K562 (cell line): Measurements from ENCODE around the gene CDH5. TPM values are rescaled to one million over a fixed set of nuclear protein-coding genes. Genes with fewer than 3 reads are reported as not detected.

Experiments
- ATAC-seq: fragments of 200-7000 bp; cut with Tn5 transposase; 3 replicates; pipeline ENCODE4 v1.9.1; 2020; ENCODE audit warnings: moderate library complexity
- BruUV-seq: library from RNA; stranded (reverse); fragments of 400-500 nt; replicated peaks from 2 replicates; lab custom pipeline; 2021; lab: Mats Ljungman, UMichigan
- CTCF ChIA-PET: fragments of 300-600 bp; formaldehyde crosslinking; extraction: SDS; loops from one replicate; lab custom pipeline; 2021; ENCODE audit warnings: low intra/inter-chr PET ratio; lab: Yijun Ruan, JAX
- POLR2A ChIA-PET: fragments of 300-600, 350-650 bp; sonication (Branson Sonifier 250); formaldehyde crosslinking; extraction: SDS; loops from one replicate; lab custom pipeline; 2021; ENCODE audit warnings: antibody characterized with exemption, inconsistent platforms; lab: Yijun Ruan, JAX
- DNase-seq, 4 experiments: peaks; one replicate each; pipeline versions ENCODE4 v3.0.0 to v3.0.0-alpha.2; 2011 to 2018; ENCODE audit warnings: low spot score in 3 of 4, mixed read lengths in 3 of 4; ENCODE audit errors: extremely low read depth in 1 of 4
- FAIRE-seq: peaks from 2 replicates; lab custom pipeline; 2011; peaks lifted over from hg19 to GRCh38; lab: Jason Lieb, UNC
- H2AFZ ChIP-seq: 2 replicates; pipeline ENCODE4 v1.6.0; 2011; ENCODE audit warnings: low read depth, low read length, control low read depth, inconsistent platforms
- H3K27ac ChIP-seq: fragments of 200-600 bp; 3 replicates; pipeline ENCODE4 v1.8.0; 2011; ENCODE audit warnings: low read depth, mild to moderate bottlenecking, control low read depth, inconsistent platforms, low read length, moderate library complexity, mixed read lengths; ENCODE audit errors: extremely low read depth
- H3K27me3 ChIP-seq, 2 experiments: fragments of 300-600 bp in 1 of 2; 2 replicates in 1 of 2; 3 replicates in 1 of 2; pipeline versions ENCODE4 v1.6.0 to v1.8.0; 2011; ENCODE audit warnings: inconsistent platforms in 2 of 2, low read length in 2 of 2, mild to moderate bottlenecking in 1 of 2, mixed read lengths in 1 of 2, moderate library complexity in 1 of 2; ENCODE audit not compliant: control insufficient read depth in 2 of 2, insufficient read depth in 2 of 2
- H3K36me3 ChIP-seq: fragments of 300-600 bp; 3 replicates; pipeline ENCODE4 v1.8.0; 2011; ENCODE audit warnings: mild to moderate bottlenecking, low read length, inconsistent platforms; ENCODE audit not compliant: control insufficient read depth, insufficient read depth
- H3K4me1 ChIP-seq, 2 experiments: fragments of 200-600 bp in 1 of 2; replicated peaks in 1 of 2; 2 replicates in 1 of 2; 3 replicates in 1 of 2; pipeline versions ENCODE4 v1.5.1 to v1.8.0; 2011; ENCODE audit warnings: inconsistent platforms in 2 of 2, low read length in 2 of 2, mild to moderate bottlenecking in 1 of 2, mixed read lengths in 1 of 2, moderate library complexity in 1 of 2; ENCODE audit not compliant: control insufficient read depth in 2 of 2, insufficient read depth in 2 of 2
- H3K4me2 ChIP-seq: 2 replicates; pipeline ENCODE4 v1.6.1; 2011; ENCODE audit warnings: low read length, control low read depth, inconsistent platforms, mixed read lengths; ENCODE audit not compliant: insufficient read depth
- H3K4me3 ChIP-seq: fragments of 200-600 bp; sonication (generic), shearing (Covaris generic); 2 replicates; pipeline ENCODE4 v1.5.1; 2016; ENCODE audit warnings: control low read depth, inconsistent platforms
- H3K79me2 ChIP-seq: fragments of 200-600 bp; 3 replicates; pipeline ENCODE4 v1.8.0; 2011; ENCODE audit warnings: low read length, inconsistent platforms; ENCODE audit not compliant: control insufficient read depth, insufficient read depth
- H3K9ac ChIP-seq, 2 experiments: 2 replicates each; pipeline versions ENCODE4 v1.6.0 to v1.6.1; 2011; ENCODE audit warnings: low read depth in 2 of 2, low read length in 2 of 2, control low read depth in 1 of 2, inconsistent platforms in 1 of 2, mild to moderate bottlenecking in 1 of 2, mixed read lengths in 1 of 2; ENCODE audit not compliant: insufficient read depth in 1 of 2
- H3K9me1 ChIP-seq: one replicate; pipeline ENCODE4 v1.6.0; 2011; ENCODE audit warnings: inconsistent platforms, mild to moderate bottlenecking, low read length, moderate library complexity; ENCODE audit not compliant: control insufficient read depth, insufficient read depth
- H3K9me3 ChIP-seq: replicated peaks from 2 replicates; pipeline ENCODE4 v1.5.1; 2011; ENCODE audit warnings: low read depth, low read length, inconsistent platforms; ENCODE audit not compliant: control insufficient read depth, insufficient read depth
- H4K20me1 ChIP-seq: replicated peaks from 2 replicates; pipeline ENCODE4 v1.6.1; 2011; ENCODE audit warnings: low read length, inconsistent platforms, mixed read lengths; ENCODE audit not compliant: control insufficient read depth, insufficient read depth
- CREB3L1 ChIP-seq: fragments of 450-650 bp; IDR thresholded peaks from 2 replicates; pipeline ENCODE4 v1.6.1; 2014; ENCODE audit warnings: low read depth, mild to moderate bottlenecking, moderate library complexity, borderline replicate concordance
- GABPA ChIP-seq: fragments of 200-800 bp; sonication (Bioruptor generic); conservative IDR thresholded peaks from 2 replicates; pipeline ENCODE4 v1.6.1; 2016; ENCODE audit warnings: low read depth, missing genetic modification characterization, missing compliant biosample characterization
- HIVEP1 ChIP-seq: fragments of 250-450 bp; sonication (Bioruptor Pico); IDR thresholded peaks from 2 replicates; pipeline ENCODE4 v1.4.0; 2020; ENCODE audit warnings: mild to moderate bottlenecking
- HLTF ChIP-seq: fragments of 450-650 bp; IDR thresholded peaks from 2 replicates; pipeline ENCODE4 v1.6.1; 2016
- KAT8 ChIP-seq: fragments of 450-650 bp; IDR thresholded peaks from 2 replicates; pipeline ENCODE4 v1.6.1; 2016; ENCODE audit warnings: low read depth, mild to moderate bottlenecking
- KDM5B ChIP-seq: fragments of 200-600 bp; sonication (generic); IDR thresholded peaks from 2 replicates; pipeline ENCODE4 v1.6.1; 2012; ENCODE audit warnings: low read depth, mild to moderate bottlenecking, moderate library complexity, low read length, control low read depth, inconsistent platforms; ENCODE audit not compliant: insufficient replicate concordance
- MBD1 ChIP-seq: fragments of 250-450 bp; sonication (Bioruptor Pico); IDR thresholded peaks from 2 replicates; pipeline ENCODE4 v1.8.0; 2022; ENCODE audit warnings: inconsistent platforms
- MNT ChIP-seq, 2 experiments: fragments of 450-650 bp; conservative IDR thresholded peaks; 2 replicates each; pipeline ENCODE4 v1.6.1; 2017; ENCODE audit warnings: mild to moderate bottlenecking in 2 of 2, moderate library complexity in 2 of 2
- NR1H2 ChIP-seq: sonication (generic); formaldehyde crosslinking; IDR thresholded peaks from 2 replicates; pipeline ENCODE4 v1.4.0; 2020; ENCODE audit warnings: mild to moderate bottlenecking, missing genetic modification reagents
- NR4A1 ChIP-seq, 2 experiments: fragments of 250-450 bp in 1 of 2; fragments of 450-650 bp in 1 of 2; sonication (Bioruptor Pico) in 1 of 2; IDR thresholded peaks; 2 replicates each; pipeline versions ENCODE4 v1.4.0 to v1.6.1; 2016 to 2020; ENCODE audit warnings: mild to moderate bottlenecking in 2 of 2, missing compliant biosample characterization in 1 of 2, missing genetic modification characterization in 1 of 2, moderate library complexity in 1 of 2
- PHF21A ChIP-seq: fragments of 450-650 bp; IDR thresholded peaks from 2 replicates; pipeline ENCODE4 v1.6.1; 2017; ENCODE audit warnings: low read depth, borderline replicate concordance
- POLR2G ChIP-seq: fragments of 200-400 bp; formaldehyde crosslinking; IDR thresholded peaks from 2 replicates; pipeline ENCODE4 v1.6.1; 2017; ENCODE audit warnings: low read depth, mild to moderate bottlenecking, antibody characterized with exemption, low read length, moderate library complexity
- USF2 ChIP-seq: sonication (generic); formaldehyde crosslinking; IDR thresholded peaks from 2 replicates; pipeline ENCODE4 v1.5.0; 2020; ENCODE audit warnings: missing genetic modification reagents
- ZBTB5 ChIP-seq: fragments of 450-650 bp; IDR thresholded peaks from 2 replicates; pipeline ENCODE4 v1.6.1; 2017; ENCODE audit warnings: antibody characterized with exemption
- ZFP1 ChIP-seq: fragments of 450-650 bp; formaldehyde crosslinking; IDR thresholded peaks from 2 replicates; pipeline ENCODE4 v1.4.0; 2020; ENCODE audit warnings: mild to moderate bottlenecking, mixed read lengths
- WGBS: fragments of 100-300 bp; shearing (Covaris generic); methylation state at CpG from one replicate; pipeline ENCODE4 v1.1.6; 2016; ENCODE audit warnings: low coverage, mixed read lengths; ENCODE audit not compliant: insufficient coverage; ENCODE audit errors: missing lambda C conversion rate; 5-methylcytosine and 5-hydroxymethylcytosine counted together
- in situ Hi-C: fragments of 300-500 bp; cut with MboI; formaldehyde crosslinking; loops from 4 replicates; pipeline ENCODE4 v1.15.0; 2018; ENCODE audit warnings: inconsistent platforms, mixed read lengths
- intact Hi-C: fragments of 100-400 bp; cut with micrococcal nuclease; formaldehyde crosslinking; loops from 2 replicates; pipeline ENCODE4 v1.14.2; 2022
- polyA plus RNA-seq, 8 experiments: library from polyadenylated mRNA; depleted of rRNA in 4 of 8; stranded (reverse) in 5 of 8; unstranded in 3 of 8; fragments of >200 nt; fragmentation: Nextera tagmentation in 2 of 8; fragmentation: Illumina TruSeq in 1 of 8; extraction: Ambion mirVana in 2 of 8; extraction: Trizol in 1 of 8; gene quantifications; 2 replicates each; pipeline versions ENCODE4 v1.2.1 to v1.2.3, GENCODE V29; 2011 to 2014; ENCODE audit warnings: inconsistent platforms in 1 of 8, missing spikeins in 1 of 8
- total RNA-seq, 7 experiments: library from RNA; depleted of rRNA in 6 of 7; stranded (reverse); fragments of >200 nt in 6 of 7; fragmentation: Illumina TruSeq in 2 of 7; extraction: Trizol in 2 of 7; gene quantifications; 2 replicates each; pipeline versions ENCODE4 v1.2.1 to v1.2.3, GENCODE V29; 2011 to 2021; ENCODE audit warnings: low replicate concordance in 1 of 7

Gene CDH5
- total and polyA plus RNA-seq, 9 of the 15 experiments (the other 6 are each of a cell fraction or from before 2014, with no cell fraction given) = not detected

- intact Hi-C loops = loop anchor here (10.0 kb wide), 1 partner anchor 323 kb away; no protein-coding TSS in a partner anchor
- DNase-seq = no peak
- ChIA-PET POLR2A (no interaction called here), CTCF (no interaction called here)
- Histone ChIP-seq H3K27ac (no peak overlapping the region), H3K4me3 (no peak overlapping the region), H2AFZ (no peak overlapping the region), H3K79me2 (no peaks in the 10 kb centered on the region), H3K36me3 (no peaks in the 10 kb centered on the region), H3K9ac (no peak overlapping the region), H3K4me2 (no peak overlapping the region), H3K9me3 (no peaks in the 10 kb centered on the region), H4K20me1 (0 out of 2 replicates have a peak, but pooled peaks cover 4% of the 10 kb centered on the region), H3K9me1 (no peaks in the 10 kb centered on the region), H3K4me1 (peaks cover 0 to 10% of the 10 kb centered on the region in 2 experiments; a peak in 2 of 5 replicates)
- ATAC-seq = no peak
- no peak for FAIRE-seq
- no TSS peak for BruUV-seq
- in situ Hi-C loops = loop anchor here (10.0 kb wide), 1 partner anchor 463 kb away; no protein-coding TSS in a partner anchor
- TF ChIP-seq MNT (conservative IDR thresholded peaks at IDR 0.05) (no peak), CREB3L1 (no peak), ZBTB5 (no peak), PHF21A (no peak), NR1H2 (no peak), KDM5B (no peak), KAT8 (no peak), NR4A1 (CRISPR knock-in tag; IDR thresholded peaks at IDR 0.05) (no peak), NR4A1 (tag; IDR thresholded peaks at IDR 0.05) (no peak), USF2 (no peak), HIVEP1 (no peak), POLR2G (no peak), HLTF (no peak), MBD1 (CRISPR knock-in tag) (no peak), GABPA (tag) (no peak), ZFP1 (CRISPR knock-in tag) (no peak)
- TF ChIP-seq, all 486 proteins: peak for 0
- 0% methylated on average over 9 of the region's 11 CpGs for WGBS
- H3K27me3 ChIP-seq = peaks cover 15 to 31% of the 10 kb centered on the region in 2 experiments; a peak in 4 of 5 replicates
Observed at GRCh38 chr16:66401610-66402009, 35.1 kb downstream of the CDH5 start.
